HG02973 (cell line): ENCODE results near the gene DESI1.
"Not testable (repeated sequence)": the region's sequence is repeated elsewhere in the genome, so short reads cannot be mapped to it uniquely, and the experiment has no call there.

Experiments
- ATAC-seq: cut with Tn5 transposase; IDR thresholded peaks from one replicate; pipeline ENCODE4 v1.9.1; 2021; ENCODE audit warnings: moderate library complexity; ENCODE audit not compliant: unreplicated experiment

DESI1 gene

DNA sequence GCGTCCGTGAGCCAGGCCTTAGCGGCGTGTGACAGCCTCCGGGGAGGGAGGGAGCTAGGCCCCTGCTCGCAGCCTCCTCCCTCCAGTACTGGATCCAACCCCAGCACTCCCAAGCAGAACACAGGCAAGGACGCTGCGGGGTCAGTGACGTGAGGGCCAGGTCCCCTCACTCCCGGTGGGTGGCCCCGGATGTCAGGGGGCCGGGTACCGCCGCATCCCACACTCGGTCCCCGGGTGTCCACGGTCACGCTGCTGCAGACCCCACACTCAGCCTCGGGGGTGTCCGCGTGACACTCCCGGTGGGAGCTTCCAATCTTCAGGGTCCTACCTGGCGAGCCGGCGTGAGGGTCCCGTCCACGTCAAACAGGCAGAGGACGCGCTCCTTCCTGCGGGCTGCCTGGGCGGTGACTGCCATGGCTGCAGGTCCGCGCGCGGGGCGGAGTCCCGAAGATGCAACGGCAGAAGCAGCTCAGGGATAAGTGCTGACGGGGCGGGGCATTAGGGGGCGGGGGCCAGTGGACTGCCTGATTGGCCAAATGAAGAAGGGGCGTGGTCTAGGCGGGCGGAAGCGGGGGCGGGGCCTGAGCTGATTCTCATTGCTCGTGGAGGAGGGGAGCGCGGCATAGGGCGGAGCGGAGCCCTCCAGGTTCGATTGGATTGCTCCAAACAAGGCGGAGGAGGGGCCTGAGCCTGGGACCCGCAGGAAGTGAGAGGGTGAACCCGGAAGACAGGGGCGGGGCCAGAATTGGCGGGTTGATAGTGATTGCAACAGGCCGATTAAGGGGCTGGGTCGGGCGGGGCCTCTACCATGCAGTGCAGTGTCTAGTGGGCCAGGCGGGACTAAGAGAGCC lies 31.2 kb downstream of the DESI1 start, which contains the start of gene PMM1:
TSS of gene PMM1 (minus strand) at position 450 of the 851 bp plus-strand sequence. CDS start at position 415, 35 bp downstream.
- ATAC-seq = peak; percentile 86

DNA sequence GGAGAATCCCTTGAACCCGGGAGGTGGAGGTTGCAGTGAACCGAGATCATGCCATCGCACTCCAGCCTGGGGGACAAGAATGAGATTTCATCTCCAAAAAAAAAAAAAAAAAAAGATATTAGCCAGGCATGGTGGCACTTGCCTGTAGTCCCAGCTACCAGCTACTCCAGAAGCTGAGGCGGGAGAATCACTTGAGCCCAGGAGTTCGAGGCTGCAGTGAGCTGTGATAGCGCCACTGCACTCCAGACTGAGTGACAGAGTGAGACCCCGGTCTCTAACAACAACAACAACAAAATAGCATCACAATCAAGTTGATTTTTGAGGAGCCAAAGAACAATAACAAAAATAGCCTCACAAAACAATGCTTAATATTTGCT lies 33.5 kb downstream of the DESI1 start:
- no peak for ATAC-seq

DNA sequence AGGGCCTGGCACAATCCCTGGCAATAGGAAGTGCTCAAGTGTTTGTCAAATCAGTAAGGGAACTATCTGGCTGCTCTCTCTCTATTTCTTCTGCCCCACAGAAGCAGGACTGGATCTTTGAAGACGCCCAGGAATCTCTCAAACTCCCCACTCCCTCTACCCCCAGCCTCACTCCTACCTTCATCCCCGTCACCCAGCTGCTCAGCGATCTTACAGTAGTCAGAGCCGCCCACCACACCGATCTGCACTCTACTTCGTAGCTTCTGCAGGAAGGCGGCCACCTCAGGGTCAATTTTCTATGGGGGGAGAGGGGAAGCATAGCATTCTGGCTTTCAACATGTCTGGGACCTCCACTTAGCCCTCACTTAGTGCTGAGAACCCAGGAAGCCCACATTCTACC lies 34.9 kb downstream of the DESI1 start:
- no peak for ATAC-seq

DNA sequence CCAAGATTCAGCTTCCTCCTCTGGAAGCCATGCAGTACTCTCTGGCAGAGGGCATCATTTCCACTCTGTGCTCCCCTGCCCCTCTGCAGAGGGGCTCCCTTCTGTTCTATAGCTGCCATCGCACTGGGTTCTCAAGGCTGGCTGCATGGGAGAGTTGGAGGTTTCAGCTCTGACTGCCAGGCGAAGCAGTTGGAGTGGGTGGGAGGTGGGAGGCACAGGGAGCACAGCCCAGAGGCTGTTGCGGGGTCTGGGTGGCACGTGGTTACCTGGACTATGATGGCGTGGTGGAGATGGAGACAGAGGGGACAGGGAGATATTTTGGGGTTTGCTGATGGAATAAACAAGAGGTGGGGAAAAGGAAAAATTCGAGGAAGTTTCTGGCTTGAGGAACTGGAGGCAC lies 36.0 kb downstream of the DESI1 start:
- no peak for ATAC-seq

DNA sequence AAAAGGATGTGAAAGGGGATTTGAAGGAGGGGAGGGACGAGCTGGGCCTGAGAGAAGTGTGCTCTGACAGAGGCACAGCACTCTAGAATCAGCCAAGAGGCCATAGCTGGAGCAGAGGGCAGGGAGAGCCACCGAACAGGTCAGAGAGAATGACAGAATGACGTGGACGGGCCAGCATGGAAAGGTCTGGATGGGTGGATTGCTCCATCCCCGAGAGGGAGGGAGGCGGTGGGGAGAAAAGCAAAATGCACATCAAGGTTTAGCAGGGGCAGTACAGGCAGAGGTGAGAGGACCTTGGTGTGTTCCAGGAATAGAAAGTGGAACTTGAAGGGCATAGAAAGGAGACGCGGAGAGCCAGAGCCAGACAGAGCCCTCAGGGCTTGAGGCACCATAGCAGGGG lies 38.1 kb downstream of the DESI1 start:
- no peak for ATAC-seq

DNA sequence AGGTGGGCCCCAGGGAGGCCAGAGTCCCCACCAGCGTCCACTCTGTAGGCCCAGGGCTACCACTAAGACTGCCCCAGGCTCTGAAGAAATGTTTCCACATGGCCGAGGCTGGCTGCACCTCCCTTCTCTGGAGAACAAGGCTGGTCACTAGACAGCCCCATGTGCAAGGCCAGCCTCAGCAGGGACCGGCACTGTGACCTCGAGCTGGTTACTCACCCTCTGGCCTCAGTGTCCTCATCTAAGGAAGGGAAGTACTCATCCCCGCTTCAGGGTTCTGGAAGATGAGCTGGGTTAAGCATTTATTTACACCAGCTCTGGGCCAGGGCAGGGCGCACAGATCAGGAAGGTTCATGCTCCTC lies 40.9 kb downstream of the DESI1 start:
- no peak for ATAC-seq

DNA sequence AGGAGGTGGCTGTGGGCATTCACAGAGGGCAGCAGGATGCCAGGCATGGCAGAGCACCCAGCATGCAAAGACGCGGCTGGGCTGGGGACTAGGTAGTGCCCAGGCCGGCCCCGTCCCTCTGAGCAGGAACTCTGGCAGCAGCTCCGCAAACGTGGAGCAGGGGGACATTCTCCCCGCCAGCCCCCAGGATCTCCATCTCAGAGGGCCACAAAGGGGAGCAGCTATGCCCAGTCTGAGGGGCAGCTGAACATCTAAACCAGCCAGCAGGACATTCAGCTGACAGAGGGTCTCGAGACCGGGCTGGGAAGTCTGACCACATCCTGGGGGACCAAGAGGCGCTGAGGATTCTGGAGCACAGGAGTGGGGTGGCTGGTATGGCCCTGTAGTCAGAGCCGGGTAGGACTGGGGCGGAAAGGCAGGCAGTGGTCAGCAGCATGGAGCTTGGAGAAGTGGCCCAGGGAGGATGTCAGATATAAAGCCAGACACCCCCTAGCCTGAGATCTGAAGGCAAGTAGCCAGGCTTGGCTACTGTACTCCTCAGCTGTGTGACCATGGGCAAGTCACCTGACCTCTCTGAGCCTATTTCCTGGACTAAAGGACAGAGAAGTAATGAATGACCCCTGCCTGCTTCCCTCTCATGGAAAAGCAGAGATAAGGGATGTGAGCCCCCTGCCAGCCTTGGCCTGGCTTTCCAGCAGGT lies 41.4 kb downstream of the DESI1 start:
- no peak for ATAC-seq

DNA sequence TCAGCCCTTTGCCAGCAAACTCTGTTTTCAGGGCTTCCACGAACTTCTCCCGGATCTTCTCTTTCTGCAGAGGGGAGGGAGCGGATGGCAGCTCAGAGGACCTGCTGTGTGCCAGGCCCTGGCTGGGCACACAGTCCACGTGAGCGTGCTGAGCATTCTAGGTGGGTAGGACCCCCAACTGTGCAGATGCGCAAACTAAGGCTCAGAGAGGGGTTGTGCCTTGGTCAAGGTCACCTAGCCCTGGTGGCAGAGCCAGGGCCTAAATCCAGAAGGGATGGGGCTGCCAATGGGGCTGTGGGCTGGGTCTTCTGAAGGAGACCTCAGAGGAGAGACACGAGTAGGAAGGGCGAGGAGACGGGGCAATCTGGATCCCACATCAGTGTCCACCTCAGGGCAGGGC lies 42.0 kb downstream of the DESI1 start:
- ATAC-seq = no peak

DNA sequence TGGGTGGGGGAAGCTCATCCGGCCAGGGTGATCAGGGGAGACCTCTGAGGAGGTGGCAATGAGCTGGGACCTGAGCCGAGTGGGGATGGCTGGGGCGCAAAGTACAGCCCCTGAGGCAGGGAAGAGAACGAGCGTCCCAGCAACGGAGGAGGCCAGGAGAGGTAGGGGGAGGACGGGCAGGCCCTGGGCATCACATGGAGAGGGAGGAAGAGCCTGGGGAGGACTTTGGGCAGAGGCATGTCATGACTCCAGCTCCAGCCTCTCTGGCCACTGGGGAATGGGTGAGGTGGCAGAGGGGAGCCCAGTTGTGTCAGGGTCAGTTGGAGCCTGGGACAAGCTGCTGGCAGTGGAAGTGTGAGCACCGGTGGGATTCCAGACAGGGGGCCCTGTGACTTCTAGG lies 42.7 kb downstream of the DESI1 start:
- ATAC-seq = no peak

DNA sequence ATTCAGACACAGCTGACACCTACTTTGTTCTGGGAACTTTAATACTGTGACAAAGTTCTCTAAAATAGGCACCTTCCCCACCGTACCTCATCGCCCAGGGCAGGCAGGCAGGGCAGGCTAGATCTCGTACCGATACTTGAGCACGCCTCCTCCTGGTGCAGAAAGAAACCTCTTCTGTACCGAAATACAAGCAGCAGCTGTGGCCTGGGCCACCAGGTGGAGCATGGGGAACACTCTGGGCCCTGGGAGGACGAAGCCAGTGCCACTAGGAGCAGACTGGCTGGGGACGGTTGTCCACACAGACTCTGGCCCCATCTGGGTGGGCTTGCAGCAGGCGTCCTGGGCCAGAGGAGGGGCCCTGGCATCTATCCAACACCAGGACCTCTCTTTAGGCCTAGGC lies 44.0 kb downstream of the DESI1 start:
- ATAC-seq = no peak

DNA sequence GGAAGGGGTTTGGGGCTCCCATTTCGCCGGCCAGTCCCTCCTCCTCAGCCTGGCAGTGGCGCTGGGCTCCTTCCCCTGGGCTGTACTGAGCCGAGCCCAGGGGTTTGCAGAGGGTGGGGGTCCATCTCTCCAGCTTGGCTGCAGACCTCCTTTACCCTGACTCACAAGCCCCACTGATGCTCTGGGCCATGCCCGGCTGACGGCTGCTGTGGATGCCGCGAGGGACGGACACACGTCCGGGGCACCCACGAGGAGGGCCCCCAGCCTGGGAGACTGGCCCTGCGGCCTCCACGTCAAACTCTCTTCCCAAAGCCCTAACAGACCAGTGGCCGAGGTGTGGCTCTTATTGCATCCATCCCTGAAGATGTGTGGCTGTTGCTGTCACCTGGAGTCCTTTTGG lies 45.3 kb downstream of the DESI1 start:
- ATAC-seq = no peak

DNA sequence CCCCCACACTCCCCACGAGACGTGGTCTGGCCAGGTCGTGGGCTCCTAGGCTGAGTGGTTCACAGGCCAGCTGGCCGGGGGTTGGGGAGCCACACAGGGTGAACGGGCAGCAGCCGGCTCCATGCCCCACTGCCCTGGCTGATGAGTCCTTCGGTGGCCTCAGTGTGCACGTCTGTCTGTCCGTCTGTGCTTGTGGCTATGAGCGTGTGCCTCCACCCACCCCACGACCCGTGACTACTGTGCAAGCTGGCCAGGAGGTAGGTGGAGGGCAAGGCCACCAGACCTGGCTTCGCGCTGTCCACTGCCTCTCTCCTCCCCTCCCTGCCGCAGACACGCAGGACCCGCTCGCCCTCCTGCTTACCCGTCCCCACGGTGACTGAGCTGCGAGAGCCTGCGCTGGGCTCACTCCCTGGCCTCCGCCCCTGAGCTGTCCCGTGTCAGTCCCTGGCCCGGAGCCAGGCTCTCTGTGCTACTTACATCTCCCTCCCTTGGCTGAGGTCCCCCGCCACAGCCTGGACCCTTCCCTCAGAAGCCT lies 45.9 kb downstream of the DESI1 start:
- no peak for ATAC-seq

DNA sequence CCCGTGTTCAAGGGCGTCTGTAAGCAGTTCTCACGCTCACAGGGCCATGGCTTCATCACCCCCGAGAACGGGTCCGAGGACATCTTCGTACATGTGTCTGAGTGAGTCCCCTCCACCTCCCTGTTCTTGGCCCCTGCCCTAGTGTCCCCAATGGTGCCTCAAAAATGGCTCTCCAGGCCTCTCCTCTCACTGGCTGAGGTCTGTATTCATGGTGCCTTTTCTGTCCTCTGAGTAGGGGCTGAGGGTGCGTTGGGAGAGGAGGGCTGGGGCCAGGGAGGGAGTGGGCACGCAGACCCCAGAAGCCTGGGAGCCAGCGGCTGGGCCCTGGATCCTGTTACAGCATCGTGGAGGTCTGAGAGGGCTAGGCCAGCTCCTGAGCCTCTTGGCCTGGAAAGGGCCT lies 47.2 kb downstream of the DESI1 start:
- no peak for ATAC-seq

DNA sequence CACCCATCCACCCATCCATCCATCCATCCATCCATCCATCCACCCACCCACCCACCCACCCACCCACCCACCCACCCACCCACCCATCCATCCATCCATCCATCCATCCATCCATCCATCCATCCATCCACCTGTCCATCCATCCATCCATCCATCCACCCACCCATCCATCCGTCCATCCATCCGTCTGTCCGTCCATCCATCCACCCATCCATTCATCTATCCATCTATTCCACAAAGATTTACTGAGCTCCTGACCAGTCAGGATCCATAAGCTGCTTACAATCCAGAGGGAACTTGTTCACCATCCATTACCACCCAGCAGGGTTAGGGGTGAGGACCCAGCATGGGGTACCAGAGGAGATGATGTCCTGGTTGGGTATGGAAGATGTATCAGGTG lies 48.5 kb downstream of the DESI1 start:
- not testable (repeated sequence) for ATAC-seq

DNA sequence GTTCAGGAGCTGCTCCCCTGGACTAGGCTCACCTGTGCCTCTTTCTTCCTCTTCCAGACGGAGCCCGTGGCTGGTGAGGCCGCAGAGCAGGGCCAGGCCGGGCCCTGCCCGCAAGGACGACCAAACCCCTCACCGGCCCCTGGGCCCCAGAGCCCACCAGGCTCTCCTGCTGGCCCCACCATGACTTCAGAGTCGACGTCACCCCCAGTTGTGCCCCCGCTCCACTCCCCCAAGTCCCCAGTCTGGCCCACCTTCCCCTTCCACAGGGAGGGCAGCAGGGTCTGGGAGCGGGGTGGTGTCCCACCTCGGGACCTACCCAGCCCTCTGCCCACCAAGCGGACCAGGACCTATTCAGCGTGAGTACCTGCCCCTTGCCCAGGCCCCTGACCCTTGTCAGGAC lies 49.1 kb downstream of the DESI1 start:
- ATAC-seq = no peak

DNA sequence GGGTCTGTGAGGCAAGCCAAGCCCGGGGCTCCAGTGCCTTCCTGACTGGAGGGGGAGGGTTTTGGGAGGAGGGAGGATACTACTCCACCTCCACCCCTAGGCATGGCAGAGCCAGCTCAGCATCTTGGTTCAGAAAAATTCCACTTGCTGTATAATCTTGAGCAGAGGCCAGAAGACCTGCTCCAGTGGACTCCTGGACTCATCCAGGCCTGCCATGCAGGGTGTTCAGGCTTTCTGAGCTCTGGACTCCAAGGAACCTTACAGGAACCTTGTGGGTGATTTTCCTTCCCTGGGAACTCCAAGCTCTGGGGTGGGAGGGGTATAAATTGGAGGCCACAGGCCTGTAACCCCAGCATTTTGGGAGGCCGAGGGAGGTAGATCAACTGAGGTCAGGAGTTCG lies 50.6 kb downstream of the DESI1 start:
- ATAC-seq = no peak

DNA sequence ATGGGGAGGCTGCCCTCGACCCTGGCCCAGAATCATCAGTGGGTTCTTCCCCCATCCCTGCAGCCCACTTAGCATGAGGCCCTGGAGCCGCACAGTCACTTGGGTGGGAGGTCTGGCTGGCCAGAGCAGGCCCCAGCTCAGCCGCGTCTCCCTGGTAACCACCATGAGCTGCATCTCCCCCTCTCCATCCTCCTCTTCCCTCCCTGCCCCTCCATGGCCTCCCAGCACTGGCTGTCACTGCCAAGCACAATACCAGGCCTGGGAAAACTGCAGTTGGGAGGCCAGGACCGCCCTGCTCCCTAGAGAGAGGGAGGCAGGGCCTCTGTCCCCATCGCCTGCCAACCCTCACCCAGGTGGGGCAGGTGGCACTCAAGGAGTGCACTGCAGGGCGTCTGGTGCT lies 52.0 kb downstream of the DESI1 start:
- no peak for ATAC-seq

DNA sequence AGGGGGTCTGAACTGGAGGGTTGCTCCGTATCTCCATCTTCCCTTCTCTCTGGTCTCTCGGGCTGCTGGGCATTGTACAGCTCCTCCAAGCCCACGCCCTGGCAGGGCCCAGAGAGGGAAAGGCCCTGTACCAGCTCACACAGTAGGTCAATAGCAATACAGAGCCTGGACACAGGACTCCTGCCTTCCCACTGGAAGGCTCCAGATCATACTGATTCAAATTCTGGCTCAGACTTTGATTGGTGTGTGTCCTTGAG lies 53.4 kb downstream of the DESI1 start:
- no peak for ATAC-seq

DNA sequence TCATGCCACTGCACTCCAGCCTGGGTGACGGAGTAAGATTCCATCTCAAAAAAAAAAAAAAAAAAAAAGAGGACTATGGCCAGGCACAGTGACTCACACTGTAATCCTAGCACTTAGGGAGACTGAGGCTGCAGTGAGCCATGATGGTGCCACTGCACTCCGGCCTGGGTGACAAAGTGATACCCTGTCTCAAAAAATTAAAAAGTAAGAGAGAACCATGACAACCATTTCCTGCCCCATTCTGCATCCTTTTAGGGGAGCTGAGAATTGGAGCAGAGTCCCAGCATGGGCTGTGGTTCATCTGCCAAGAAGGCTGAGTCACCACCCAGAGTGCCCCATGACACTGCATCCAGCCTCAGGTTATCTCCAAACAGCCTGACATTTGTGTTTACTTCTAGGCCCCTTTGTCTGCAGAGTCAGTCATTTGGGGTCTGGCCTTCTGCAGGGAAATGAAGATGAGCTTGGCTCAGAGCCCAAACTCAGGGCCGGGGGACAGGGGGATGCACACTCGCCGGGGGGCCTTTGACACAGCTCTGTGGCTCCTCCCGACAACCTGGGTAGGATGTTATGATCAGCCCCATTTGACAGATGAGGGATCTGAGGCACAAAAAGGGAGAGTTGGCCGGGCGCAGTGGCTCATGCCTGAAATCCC lies 55.3 kb downstream of the DESI1 start:
- ATAC-seq = no peak

DNA sequence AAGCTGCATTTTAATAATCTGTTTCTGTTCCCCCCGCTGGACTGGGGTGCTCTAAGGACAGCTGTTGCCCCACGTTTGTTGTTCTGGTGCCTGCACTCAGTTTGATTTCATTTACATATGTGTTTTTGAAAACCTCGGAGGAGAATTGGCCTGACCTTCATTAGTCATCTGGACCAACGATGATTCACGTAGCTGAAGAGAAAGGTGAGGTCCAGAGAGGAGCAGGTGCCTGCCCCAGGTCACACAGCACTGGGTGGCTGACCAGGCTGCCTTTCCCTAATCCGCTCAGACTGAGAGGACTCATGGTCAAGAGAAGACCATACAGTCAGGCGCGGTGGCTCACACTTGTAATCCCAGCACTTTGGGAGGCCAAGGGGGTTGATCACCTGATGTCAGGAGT lies 56.3 kb downstream of the DESI1 start:
- no peak for ATAC-seq

DNA sequence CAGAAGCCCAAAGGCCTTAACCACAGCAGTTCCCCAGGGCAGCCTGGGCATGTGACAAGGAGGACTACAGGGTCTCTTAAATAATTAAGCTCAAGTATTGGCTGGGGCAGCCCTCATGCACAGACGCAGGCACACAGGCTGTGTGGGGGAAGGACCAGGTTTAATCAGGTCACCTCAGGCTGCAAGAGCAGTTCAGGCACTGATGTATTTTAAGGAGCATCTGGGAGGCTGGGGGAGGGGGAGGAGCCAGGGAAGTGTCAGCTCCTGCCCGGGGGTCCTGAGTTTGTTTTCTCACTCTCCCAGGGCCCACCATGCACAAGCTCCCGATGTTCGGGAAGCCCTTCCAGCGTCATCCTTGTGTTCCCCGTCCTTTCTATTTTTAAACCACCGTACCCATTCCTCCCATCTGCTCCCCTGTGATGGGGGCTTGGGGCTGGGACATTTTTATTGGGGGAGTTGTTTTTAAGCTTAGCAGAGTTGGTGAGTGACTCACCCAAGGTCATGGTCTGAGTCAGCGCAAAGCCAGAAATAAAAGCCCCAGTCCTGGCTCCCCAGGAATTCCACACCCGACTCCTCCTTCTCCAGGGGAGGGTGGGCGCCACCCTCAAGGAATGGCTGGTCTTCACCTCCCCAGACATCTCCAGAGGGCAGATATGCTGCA lies 57.7 kb downstream of the DESI1 start:
- ATAC-seq = no peak

DNA sequence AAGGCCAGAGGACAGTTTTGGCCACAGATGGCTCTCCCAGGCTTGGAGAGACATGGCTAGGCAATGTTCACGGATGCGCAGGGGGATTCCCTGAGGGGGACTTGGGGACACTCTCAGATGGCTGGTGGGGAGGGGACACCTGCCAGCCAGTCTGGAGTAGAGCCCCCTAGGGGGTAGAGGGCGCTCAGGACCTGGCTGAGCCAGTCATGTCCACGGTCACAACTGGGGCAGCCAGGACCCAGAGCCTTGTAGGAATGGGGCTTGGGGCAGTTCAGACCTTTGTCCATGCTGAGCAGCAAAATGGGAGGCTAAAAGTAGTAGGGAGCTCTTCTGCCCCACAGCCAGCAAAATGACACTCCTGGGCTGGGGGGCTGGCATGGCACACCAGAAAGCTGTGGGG lies 58.4 kb downstream of the DESI1 start:
- no peak for ATAC-seq
